ENCODE measurements around the gene CADM4. TPM values are rescaled to one million over a fixed set of nuclear protein-coding genes. Genes with fewer than 3 reads are reported as not detected.

CADM4 gene
- total and polyA plus RNA-seq, 2 donors = 1.5 to 6.5 TPM

- H3K36me3 ChIP-seq (ENCODE audit: control insufficient read depth in 2 of 2, insufficient read depth in 2 of 2, low read length in 1 of 2) = peaks cover 46 to 47% of the 10 kb centered on the region in 2 donors
- no peaks in the 10 kb centered on the region for H3K27me3 ChIP-seq (ENCODE audit: control insufficient read depth in 2 of 2, insufficient read depth in 1 of 2, low read length in 1 of 2)
- peak overlapping the region in 1 of 2 donors; percentile 94 for H3K27ac ChIP-seq (ENCODE audit: low read depth in 1 of 2, low read length in 1 of 2)
- 31% methylated on average over 7 of the region's 7 CpGs for WGBS
- H3K4me1 ChIP-seq (ENCODE audit: control insufficient read depth in 2 of 2, insufficient read depth in 2 of 2, low read length in 2 of 2) = peaks cover 14 to 35% of the 10 kb centered on the region in 2 donors
- peak overlapping the region; percentile 62 to 72 for H3K4me3 ChIP-seq (ENCODE audit: low read length in 2 of 2)
- peak in 1 of 9 donors; percentile 31 for DNase-seq (ENCODE audit: low read depth in 6 of 9, low spot score in 9 of 9)
- no peaks in the 10 kb centered on the region for H3K9me3 ChIP-seq (ENCODE audit: control insufficient read depth in 2 of 2, insufficient read depth in 1 of 2, low read length in 1 of 2)
Measured at GRCh38 chr19:43596842-43597461, 42.7 kb downstream of the CADM4 start.

- under 1% methylated on average over 60 of the region's 60 CpGs for WGBS
- Histone ChIP-seq H3K36me3 (ENCODE audit: control insufficient read depth in 2 of 2, insufficient read depth in 2 of 2, low read length in 1 of 2) (peaks cover 40 to 47% of the 10 kb centered on the region in 2 donors), H3K4me1 (ENCODE audit: control insufficient read depth in 2 of 2, insufficient read depth in 2 of 2, low read length in 2 of 2) (peaks cover 14 to 35% of the 10 kb centered on the region in 2 donors), H3K9me3 (ENCODE audit: control insufficient read depth in 2 of 2, insufficient read depth in 1 of 2, low read length in 1 of 2) (no peaks in the 10 kb centered on the region), H3K4me3 (ENCODE audit: low read length in 2 of 2) (peak within 1 kb of the TSS; percentile 73 to 78), H3K27me3 (ENCODE audit: control insufficient read depth in 2 of 2, insufficient read depth in 1 of 2, low read length in 1 of 2) (no peaks in the 10 kb centered on the region), H3K27ac (ENCODE audit: low read depth in 1 of 2, low read length in 1 of 2) (peak within 1 kb of the TSS; percentile 94 to 98)
- peak; percentile 99 to 100 (median 100) for DNase-seq (ENCODE audit: low read depth in 6 of 9, low spot score in 9 of 9)
Measured at GRCh38 chr19:43595999-43596841, 43.4 kb downstream of the CADM4 start, which contains the start of the genes IRGQ and ZNF576. IRGQ (minus strand) TSS chr19:43596134; CDS start chr19:43595338, 796 bp downstream. ZNF576 (plus strand) TSS chr19:43596595; CDS start chr19:43597109, 514 bp downstream.

- Histone ChIP-seq H3K27ac (ENCODE audit: low read depth in 1 of 2, low read length in 1 of 2) (peak overlapping the region; percentile 80 to 82), H3K9me3 (ENCODE audit: control insufficient read depth in 2 of 2, insufficient read depth in 1 of 2, low read length in 1 of 2) (no peaks in the 10 kb centered on the region), H3K36me3 (ENCODE audit: control insufficient read depth in 2 of 2, insufficient read depth in 2 of 2, low read length in 1 of 2) (peaks cover 37 to 48% of the 10 kb centered on the region in 2 donors), H3K4me1 (ENCODE audit: control insufficient read depth in 2 of 2, insufficient read depth in 2 of 2, low read length in 2 of 2) (peaks cover 14 to 35% of the 10 kb centered on the region in 2 donors), H3K4me3 (ENCODE audit: low read length in 2 of 2) (peak overlapping the region; percentile 73 to 78), H3K27me3 (ENCODE audit: control insufficient read depth in 2 of 2, insufficient read depth in 1 of 2, low read length in 1 of 2) (no peaks in the 10 kb centered on the region)
- no peak for DNase-seq (ENCODE audit: low read depth in 6 of 9, low spot score in 9 of 9)
- under 1% methylated on average over 18 of the region's 18 CpGs for WGBS
Measured at GRCh38 chr19:43595605-43595998, 44.0 kb downstream of the CADM4 start.

- Histone ChIP-seq H3K4me3 (ENCODE audit: low read length in 2 of 2) (peak overlapping the region; percentile 73 to 78), H3K9me3 (ENCODE audit: control insufficient read depth in 2 of 2, insufficient read depth in 1 of 2, low read length in 1 of 2) (no peaks in the 10 kb centered on the region), H3K27me3 (ENCODE audit: control insufficient read depth in 2 of 2, insufficient read depth in 1 of 2, low read length in 1 of 2) (no peaks in the 10 kb centered on the region), H3K36me3 (ENCODE audit: control insufficient read depth in 2 of 2, insufficient read depth in 2 of 2, low read length in 1 of 2) (peaks cover 33 to 42% of the 10 kb centered on the region in 2 donors), H3K27ac (ENCODE audit: low read depth in 1 of 2, low read length in 1 of 2) (peak overlapping the region; percentile 80 to 82), H3K4me1 (ENCODE audit: control insufficient read depth in 2 of 2, insufficient read depth in 2 of 2, low read length in 2 of 2) (peaks cover 15 to 40% of the 10 kb centered on the region in 2 donors)
- DNase-seq (ENCODE audit: low read depth in 6 of 9, low spot score in 9 of 9) = peak; percentile 33 to 90 (median 71)
- WGBS = 2% methylated on average over 64 of the region's 64 CpGs
Measured at GRCh38 chr19:43594710-43595604, 44.7 kb downstream of the CADM4 start.

- H3K9me3 ChIP-seq (ENCODE audit: control insufficient read depth in 2 of 2, insufficient read depth in 1 of 2, low read length in 1 of 2) = no peaks in the 10 kb centered on the region
- H3K27me3 ChIP-seq (ENCODE audit: control insufficient read depth in 2 of 2, insufficient read depth in 1 of 2, low read length in 1 of 2) = no peaks in the 10 kb centered on the region
- 98% methylated on average over 10 of the region's 10 CpGs for WGBS
- peak overlapping the region; percentile 73 to 78 for H3K4me3 ChIP-seq (ENCODE audit: low read length in 2 of 2)
- peaks cover 27 to 35% of the 10 kb centered on the region in 2 donors for H3K36me3 ChIP-seq (ENCODE audit: control insufficient read depth in 2 of 2, insufficient read depth in 2 of 2, low read length in 1 of 2)
- H3K4me1 ChIP-seq (ENCODE audit: control insufficient read depth in 2 of 2, insufficient read depth in 2 of 2, low read length in 2 of 2) = peaks cover 20 to 45% of the 10 kb centered on the region in 2 donors
- peak overlapping the region in 1 of 2 donors; percentile 82 for H3K27ac ChIP-seq (ENCODE audit: low read depth in 1 of 2, low read length in 1 of 2)
- DNase-seq (ENCODE audit: low read depth in 6 of 9, low spot score in 9 of 9) = no peak
Measured at GRCh38 chr19:43594081-43594697, 45.5 kb downstream of the CADM4 start.

- H3K4me3 ChIP-seq (ENCODE audit: low read length in 2 of 2) = no peak overlapping the region
- no peaks in the 10 kb centered on the region for H3K9me3 ChIP-seq (ENCODE audit: control insufficient read depth in 2 of 2, insufficient read depth in 1 of 2, low read length in 1 of 2)
- H3K27ac ChIP-seq (ENCODE audit: low read depth in 1 of 2, low read length in 1 of 2) = no peak overlapping the region
- peaks cover 16 to 27% of the 10 kb centered on the region in 2 donors for H3K36me3 ChIP-seq (ENCODE audit: control insufficient read depth in 2 of 2, insufficient read depth in 2 of 2, low read length in 1 of 2)
- WGBS = 98% methylated on average over 37 of the region's 37 CpGs
- DNase-seq (ENCODE audit: low read depth in 6 of 9, low spot score in 9 of 9) = no peak
- H3K4me1 ChIP-seq (ENCODE audit: control insufficient read depth in 2 of 2, insufficient read depth in 2 of 2, low read length in 2 of 2) = peaks cover 20 to 41% of the 10 kb centered on the region in 2 donors
- no peaks in the 10 kb centered on the region for H3K27me3 ChIP-seq (ENCODE audit: control insufficient read depth in 2 of 2, insufficient read depth in 1 of 2, low read length in 1 of 2)
Measured at GRCh38 chr19:43592800-43593350, 46.8 kb downstream of the CADM4 start.

GRCh38 chr19:43591904-43592772 is 47.5 kb downstream of the CADM4 start:
- Histone ChIP-seq H3K9me3 (ENCODE audit: control insufficient read depth in 2 of 2, insufficient read depth in 1 of 2, low read length in 1 of 2) (no peaks in the 10 kb centered on the region), H3K4me1 (ENCODE audit: control insufficient read depth in 2 of 2, insufficient read depth in 2 of 2, low read length in 2 of 2) (peaks cover 16 to 34% of the 10 kb centered on the region in 2 donors), H3K27me3 (ENCODE audit: control insufficient read depth in 2 of 2, insufficient read depth in 1 of 2, low read length in 1 of 2) (no peaks in the 10 kb centered on the region), H3K4me3 (ENCODE audit: low read length in 2 of 2) (no peak overlapping the region), H3K27ac (ENCODE audit: low read depth in 1 of 2, low read length in 1 of 2) (no peak overlapping the region), H3K36me3 (ENCODE audit: control insufficient read depth in 2 of 2, insufficient read depth in 2 of 2, low read length in 1 of 2) (peaks cover 16 to 27% of the 10 kb centered on the region in 2 donors)
- WGBS = 98% methylated on average over 63 of the region's 63 CpGs
- DNase-seq (ENCODE audit: low read depth in 6 of 9, low spot score in 9 of 9) = no peak

Measured in thymus (tissue), 11 donors.